IPS-18a (cell line): Measurements from ENCODE around the gene DTNB.

Experiments used
- H3K27ac ChIP-seq: one replicate; pipeline ENCODE4 v1.5.1; 2013; ENCODE audit warnings: low read length
- H3K27me3 ChIP-seq: one replicate; pipeline ENCODE4 v1.6.1; 2013; ENCODE audit warnings: mild to moderate bottlenecking, low read length; ENCODE audit not compliant: control insufficient read depth, insufficient read depth
- H3K36me3 ChIP-seq: one replicate; pipeline ENCODE4 v1.6.1; 2013; ENCODE audit warnings: low read depth, low read length; ENCODE audit not compliant: control insufficient read depth
- H3K4me1 ChIP-seq: one replicate; pipeline ENCODE4 v1.6.1; 2013; ENCODE audit warnings: low read depth, low read length; ENCODE audit not compliant: control insufficient read depth
- H3K4me3 ChIP-seq: one replicate; pipeline ENCODE4 v1.5.1; 2013; ENCODE audit warnings: low read length
- H3K9ac ChIP-seq: one replicate; pipeline ENCODE4 v1.6.1; 2013; ENCODE audit warnings: mild to moderate bottlenecking, low read length, moderate library complexity
- H3K9me3 ChIP-seq: one replicate; pipeline ENCODE4 v1.6.1; 2013; ENCODE audit warnings: low read depth, low read length; ENCODE audit not compliant: control insufficient read depth

Gene DTNB

DNA sequence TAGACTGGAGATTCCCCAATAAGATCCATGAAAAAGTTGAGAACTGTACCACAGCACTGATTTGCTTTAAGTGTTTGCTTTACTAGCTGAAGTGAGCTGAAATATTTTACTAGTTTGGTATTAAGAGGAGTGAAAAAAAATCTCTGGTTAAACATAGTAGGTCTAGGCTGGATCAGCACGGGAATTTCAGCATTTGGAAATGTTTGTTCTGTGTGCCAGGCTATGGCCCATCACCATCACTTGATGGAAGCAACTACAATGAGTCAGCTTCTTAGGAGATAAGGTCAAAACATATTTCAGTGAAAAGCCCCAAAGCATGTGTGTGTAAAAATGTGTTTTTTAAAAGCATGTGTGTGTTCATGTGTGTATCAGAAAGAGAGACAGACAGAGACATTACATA lies 200.2 kb downstream of the DTNB start:
- H3K9me3 ChIP-seq, result no peaks in the 10 kb centered on the region
- H3K4me3 ChIP-seq, result no peak overlapping the region
- no peaks in the 10 kb centered on the region for H3K4me1 ChIP-seq
- H3K27ac ChIP-seq, result no peak overlapping the region
- H3K9ac ChIP-seq, result no peak overlapping the region
- no peaks in the 10 kb centered on the region for H3K27me3 ChIP-seq
- H3K36me3 ChIP-seq, result no peaks in the 10 kb centered on the region

GRCh38 chr2:25470806-25471205 lies 202.6 kb downstream of the DTNB start:
- H3K4me1 ChIP-seq, result no peaks in the 10 kb centered on the region
- no peak overlapping the region for H3K4me3 ChIP-seq
- no peaks in the 10 kb centered on the region for H3K9me3 ChIP-seq
- no peak overlapping the region for H3K9ac ChIP-seq
- H3K36me3 ChIP-seq, result no peaks in the 10 kb centered on the region
- no peaks in the 10 kb centered on the region for H3K27me3 ChIP-seq
- no peak overlapping the region for H3K27ac ChIP-seq

GRCh38 chr2:25467743-25468142 lies 205.6 kb downstream of the DTNB start:
- H3K36me3 ChIP-seq, result no peaks in the 10 kb centered on the region
- H3K4me3 ChIP-seq, result no peak overlapping the region
- no peak overlapping the region for H3K9ac ChIP-seq
- H3K27ac ChIP-seq, result no peak overlapping the region
- H3K4me1 ChIP-seq, result no peaks in the 10 kb centered on the region
- no peaks in the 10 kb centered on the region for H3K9me3 ChIP-seq
- H3K27me3 ChIP-seq, result no peaks in the 10 kb centered on the region

GRCh38 chr2:25462021-25462420 lies 211.4 kb downstream of the DTNB start:
- Histone ChIP-seq H3K4me3 (no peak overlapping the region), H3K4me1 (no peaks in the 10 kb centered on the region), H3K9me3 (no peaks in the 10 kb centered on the region), H3K36me3 (no peaks in the 10 kb centered on the region), H3K9ac (no peak overlapping the region), H3K27me3 (no peaks in the 10 kb centered on the region), H3K27ac (no peak overlapping the region)

GRCh38 chr2:25460261-25460905 lies 213.0 kb downstream of the DTNB start:
- H3K9ac ChIP-seq, result no peak overlapping the region
- H3K9me3 ChIP-seq, result no peaks in the 10 kb centered on the region
- no peaks in the 10 kb centered on the region for H3K27me3 ChIP-seq
- no peak overlapping the region for H3K27ac ChIP-seq
- H3K4me1 ChIP-seq, result no peaks in the 10 kb centered on the region
- H3K4me3 ChIP-seq, result no peak overlapping the region
- no peaks in the 10 kb centered on the region for H3K36me3 ChIP-seq

DNA sequence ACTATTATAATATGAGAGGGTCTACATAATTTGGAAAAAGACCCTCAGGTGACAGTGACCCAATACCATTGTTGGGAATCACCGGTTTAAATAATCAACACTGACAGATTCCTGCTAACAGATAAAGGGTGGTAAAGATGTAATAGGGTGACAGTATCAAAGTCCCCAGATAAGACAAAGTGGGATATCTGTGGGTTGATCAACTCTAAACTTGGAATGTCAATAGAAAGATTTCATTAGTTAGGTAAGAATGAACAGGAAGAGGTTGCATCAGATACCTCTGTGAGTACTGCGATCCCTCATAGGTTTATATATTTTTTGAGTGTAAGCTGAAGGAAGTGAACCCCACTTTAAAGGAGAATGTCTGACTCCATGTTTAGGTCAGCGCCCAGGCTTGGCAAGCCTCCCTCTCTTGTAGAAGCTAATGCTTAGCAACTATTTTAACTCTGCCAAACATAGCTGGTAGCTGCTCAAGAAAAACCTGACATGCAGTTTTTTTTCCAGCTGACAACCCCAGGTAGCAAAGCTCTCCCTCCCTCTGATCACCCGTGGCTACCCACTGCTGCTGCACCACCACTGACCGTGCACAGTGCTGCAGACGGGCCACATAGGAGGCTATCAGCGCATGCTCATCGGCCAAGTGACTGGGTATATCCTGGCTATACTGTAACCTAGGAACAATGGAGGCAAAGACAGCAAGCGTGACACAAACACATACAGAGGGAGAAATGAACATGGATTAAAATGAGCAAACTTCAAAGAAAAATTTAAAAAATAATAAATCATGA lies 218.4 kb downstream of the DTNB start:
- Histone ChIP-seq H3K4me1 (peaks cover 4% of the 10 kb centered on the region), H3K27ac (no peak overlapping the region), H3K4me3 (no peak overlapping the region), H3K27me3 (no peaks in the 10 kb centered on the region), H3K9me3 (no peaks in the 10 kb centered on the region), H3K36me3 (peaks cover 3% of the 10 kb centered on the region), H3K9ac (no peak overlapping the region)

DNA sequence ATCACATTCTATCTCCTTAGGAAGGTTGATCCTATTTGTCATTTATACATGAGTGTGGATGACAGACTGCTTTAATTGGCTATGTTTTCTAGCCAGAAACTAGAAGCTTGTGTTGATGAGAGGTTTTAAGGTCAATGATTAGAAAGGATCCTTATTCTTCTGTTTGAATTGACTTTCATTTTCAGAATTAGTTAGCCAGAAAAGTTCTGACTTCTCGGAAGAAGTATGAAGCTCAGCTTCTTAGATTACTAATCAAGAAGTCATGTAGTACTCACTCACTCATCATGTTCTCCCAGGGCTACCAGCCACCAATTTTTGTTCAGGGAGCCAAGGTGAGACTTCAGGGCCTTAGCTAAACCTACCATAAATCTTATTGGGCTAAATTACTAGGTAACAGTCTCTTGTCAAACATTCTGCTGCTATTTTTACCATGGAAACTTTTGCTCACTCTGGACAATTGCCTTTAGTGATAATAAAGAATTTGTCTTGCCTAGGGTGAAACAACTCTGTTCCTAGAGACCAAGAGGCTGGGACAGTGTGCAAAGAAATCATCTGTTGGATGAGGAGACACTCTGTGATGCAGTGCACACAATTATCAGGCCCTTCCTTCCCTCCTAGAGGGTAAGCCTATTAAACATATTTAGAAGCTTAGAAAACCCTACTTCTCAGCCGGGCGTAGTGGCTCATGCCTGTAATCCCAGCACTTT lies 220.0 kb downstream of the DTNB start:
- Histone ChIP-seq H3K27ac (no peak overlapping the region), H3K4me1 (peaks cover 4% of the 10 kb centered on the region), H3K36me3 (peaks cover 3% of the 10 kb centered on the region), H3K27me3 (no peaks in the 10 kb centered on the region), H3K9ac (no peak overlapping the region), H3K9me3 (no peaks in the 10 kb centered on the region), H3K4me3 (no peak overlapping the region)

- H3K27ac ChIP-seq, result no peak overlapping the region
- H3K27me3 ChIP-seq, result no peaks in the 10 kb centered on the region
- no peak overlapping the region for H3K9ac ChIP-seq
- peaks cover 16% of the 10 kb centered on the region for H3K4me1 ChIP-seq
- H3K36me3 ChIP-seq, result peaks cover 5% of the 10 kb centered on the region
- no peaks in the 10 kb centered on the region for H3K9me3 ChIP-seq
- no peak overlapping the region for H3K4me3 ChIP-seq
Observed at GRCh38 chr2:25448808-25449207, 224.6 kb downstream of the DTNB start.

GRCh38 chr2:25447018-25447417 lies 226.4 kb downstream of the DTNB start:
- H3K9ac ChIP-seq, result no peak overlapping the region

GRCh38 chr2:25446122-25446521 lies 227.3 kb downstream of the DTNB start:
- no peaks in the 10 kb centered on the region for H3K27me3 ChIP-seq
- H3K9me3 ChIP-seq, result no peaks in the 10 kb centered on the region
- H3K27ac ChIP-seq, result no peak overlapping the region
- peaks cover 13% of the 10 kb centered on the region for H3K4me1 ChIP-seq
- H3K4me3 ChIP-seq, result no peak overlapping the region
- no peak overlapping the region for H3K9ac ChIP-seq
- H3K36me3 ChIP-seq, result peaks cover 5% of the 10 kb centered on the region

More at GRCh38 chr2:25447018-25447417, 226.4 kb downstream of the DTNB start:
- H3K4me1 ChIP-seq, result peaks cover 16% of the 10 kb centered on the region
- no peaks in the 10 kb centered on the region for H3K9me3 ChIP-seq
- H3K36me3 ChIP-seq, result peaks cover 5% of the 10 kb centered on the region
- no peak overlapping the region for H3K4me3 ChIP-seq
- H3K27me3 ChIP-seq, result no peaks in the 10 kb centered on the region
- H3K27ac ChIP-seq, result no peak overlapping the region

- H3K27ac ChIP-seq, result no peak overlapping the region
- peaks cover 2% of the 10 kb centered on the region for H3K36me3 ChIP-seq
- no peak overlapping the region for H3K9ac ChIP-seq
- H3K27me3 ChIP-seq, result no peaks in the 10 kb centered on the region
- H3K4me3 ChIP-seq, result no peak overlapping the region
- H3K9me3 ChIP-seq, result no peaks in the 10 kb centered on the region
- H3K4me1 ChIP-seq, result peaks cover 12% of the 10 kb centered on the region
Observed at GRCh38 chr2:25445464-25445863, 227.9 kb downstream of the DTNB start.
